ENCODE results near the gene IFI30. TPM values are rescaled to one million over a fixed set of nuclear protein-coding genes. Genes with fewer than 3 reads are reported as not detected.

Gene IFI30
- total RNA-seq, 4 donors from 2014 or later, result 11.3 to 90.5 (median 25.7) TPM

- H3K36me3 ChIP-seq, result peaks cover 0 to 38% (median 3%) of the 10 kb centered on the region in 3 donors
- peaks cover 24 to 34% (median 24%) of the 10 kb centered on the region in 3 donors for H3K4me1 ChIP-seq
- no peak for DNase-seq
- TF ChIP-seq CTCF (IDR thresholded peaks at IDR 0.05), result no peak
- no peak for TF ChIP-seq POLR2A (IDR thresholded peaks at IDR 0.05)
- intact Hi-C loops (cut with DNase I), result loop anchor here (5.0 kb wide), 1 partner anchor 63 kb away; a partner anchor contains a TSS
- H3K4me3 ChIP-seq, result peak overlapping the region in 3 of 4 donors; percentile 13 to 89 (median 84)
- H3K27ac ChIP-seq, result peak overlapping the region; percentile 12 to 93 (median 60)
- 5 to 26% methylated on average over 6 to 8 of the region's 27 CpGs for WGBS, 2 donors
- no peaks in the 10 kb centered on the region for H3K27me3 ChIP-seq
- no peaks in the 10 kb centered on the region for H3K9me3 ChIP-seq
Measured at GRCh38 chr19:18194554-18195238, 21.1 kb downstream of the IFI30 start.

- intact Hi-C loops (cut with DNase I), result loop anchor here (5.0 kb wide), 1 partner anchor 61 kb away; a partner anchor contains a TSS
- peaks cover 0 to 46% (median 3%) of the 10 kb centered on the region in 3 donors for H3K36me3 ChIP-seq
Measured at GRCh38 chr19:18196511-18196845, 22.9 kb downstream of the IFI30 start.

GRCh38 chr19:18197306-18197705 lies 23.7 kb downstream of the IFI30 start:
- H3K36me3 ChIP-seq, result peaks cover 0 to 46% (median 3%) of the 10 kb centered on the region in 3 donors
- no peak for DNase-seq
- intact Hi-C loops (cut with DNase I), result loop anchor here (5.0 kb wide), 1 partner anchor 60 kb away; a partner anchor contains a TSS
- H3K27me3 ChIP-seq, result no peaks in the 10 kb centered on the region
- peaks cover 17 to 24% (median 18%) of the 10 kb centered on the region in 3 donors for H3K4me1 ChIP-seq
- TF ChIP-seq POLR2A (IDR thresholded peaks at IDR 0.05) (no peak), CTCF (IDR thresholded peaks at IDR 0.05) (no peak)
- 87 to 89% methylated on average over 13 to 17 of the region's 18 CpGs for WGBS, 2 donors
- no peak overlapping the region for H3K4me3 ChIP-seq
- H3K27ac ChIP-seq, result no peak overlapping the region
- no peaks in the 10 kb centered on the region for H3K9me3 ChIP-seq

More at GRCh38 chr19:18196511-18196845, 22.9 kb downstream of the IFI30 start:
- TF ChIP-seq CTCF (IDR thresholded peaks at IDR 0.05), result no peak
- no peak for TF ChIP-seq POLR2A (IDR thresholded peaks at IDR 0.05)
- H3K9me3 ChIP-seq, result no peaks in the 10 kb centered on the region
- DNase-seq, result no peak
- no peaks in the 10 kb centered on the region for H3K27me3 ChIP-seq
- peaks cover 22 to 32% (median 24%) of the 10 kb centered on the region in 3 donors for H3K4me1 ChIP-seq
- no peak overlapping the region for H3K27ac ChIP-seq
- H3K4me3 ChIP-seq, result no peak overlapping the region
- WGBS, 2 donors, result 79 to 82% methylated on average over 4 to 7 of the region's 7 CpGs

GRCh38 chr19:18197941-18198340 lies 24.3 kb downstream of the IFI30 start:
- H3K27ac ChIP-seq, result no peak overlapping the region
- TF ChIP-seq CTCF (IDR thresholded peaks at IDR 0.05), result no peak
- no peak for TF ChIP-seq POLR2A (IDR thresholded peaks at IDR 0.05)
- intact Hi-C loops (cut with DNase I), result loop anchor here (5.0 kb wide), 1 partner anchor 59 kb away; a partner anchor contains a TSS
- no peak overlapping the region for H3K4me3 ChIP-seq
- peaks cover 0 to 46% (median 3%) of the 10 kb centered on the region in 3 donors for H3K36me3 ChIP-seq
- no peaks in the 10 kb centered on the region for H3K9me3 ChIP-seq
- DNase-seq, result no peak
- peaks cover 21 to 30% (median 24%) of the 10 kb centered on the region in 3 donors for H3K4me1 ChIP-seq
- WGBS, 2 donors, result 66 to 68% methylated on average over 6 of the region's 6 CpGs
- no peaks in the 10 kb centered on the region for H3K27me3 ChIP-seq

GRCh38 chr19:18198374-18198773 lies 24.8 kb downstream of the IFI30 start:
- no peak overlapping the region for H3K27ac ChIP-seq
- no peak for DNase-seq
- 88 to 90% methylated on average over 6 of the region's 6 CpGs for WGBS, 2 donors
- intact Hi-C loops (cut with DNase I), result loop anchor here (5.0 kb wide), 1 partner anchor 59 kb away; a partner anchor contains a TSS
- H3K4me3 ChIP-seq, result no peak overlapping the region
- H3K4me1 ChIP-seq, result peaks cover 25 to 32% (median 29%) of the 10 kb centered on the region in 3 donors
- H3K9me3 ChIP-seq, result no peaks in the 10 kb centered on the region
- TF ChIP-seq POLR2A (IDR thresholded peaks at IDR 0.05) (no peak), CTCF (IDR thresholded peaks at IDR 0.05) (no peak)
- no peaks in the 10 kb centered on the region for H3K27me3 ChIP-seq
- H3K36me3 ChIP-seq, result peaks cover 0 to 46% (median 3%) of the 10 kb centered on the region in 3 donors

All from esophagus squamous epithelium (tissue), 5 donors.